ENCODE data around the gene PLTP. TPM values are rescaled to one million over a fixed set of nuclear protein-coding genes. Genes with fewer than 3 reads are reported as not detected.

PLTP gene
- total RNA-seq, 1 donor from 2014 or later = 96.5 TPM

GRCh38 chr20:45925821-45926506 lies 14.0 kb upstream of the PLTP start:
- H3K27me3 Mint-ChIP-seq = peaks cover 6% of the 10 kb centered on the region
- DNase-seq (ENCODE audit: extremely low spot score, unreplicated experiment) = no peak
- H3K4me3 Mint-ChIP-seq = no peak overlapping the region
- H3K4me1 Mint-ChIP-seq (ENCODE audit: unreplicated experiment) = peaks cover 16% of the 10 kb centered on the region
- H3K27ac Mint-ChIP-seq = no peak overlapping the region
- H3K9me3 Mint-ChIP-seq = no peaks in the 10 kb centered on the region
- H3K36me3 Mint-ChIP-seq = no peaks in the 10 kb centered on the region
- no peak for TF ChIP-seq CTCF (conservative IDR thresholded peaks at IDR 0.05)

- H3K27ac Mint-ChIP-seq = peak overlapping the region; percentile 62
- no peaks in the 10 kb centered on the region for H3K9me3 Mint-ChIP-seq
- peaks cover 10% of the 10 kb centered on the region for H3K27me3 Mint-ChIP-seq
- H3K4me3 Mint-ChIP-seq = peak overlapping the region; percentile 13
- H3K36me3 Mint-ChIP-seq = no peaks in the 10 kb centered on the region
- no peak for TF ChIP-seq CTCF (conservative IDR thresholded peaks at IDR 0.05)
- H3K4me1 Mint-ChIP-seq (ENCODE audit: unreplicated experiment) = peaks cover 22% of the 10 kb centered on the region
- DNase-seq (ENCODE audit: extremely low spot score, unreplicated experiment) = no peak
Observed at GRCh38 chr20:45924391-45925261, 12.7 kb upstream of the PLTP start.

DNA sequence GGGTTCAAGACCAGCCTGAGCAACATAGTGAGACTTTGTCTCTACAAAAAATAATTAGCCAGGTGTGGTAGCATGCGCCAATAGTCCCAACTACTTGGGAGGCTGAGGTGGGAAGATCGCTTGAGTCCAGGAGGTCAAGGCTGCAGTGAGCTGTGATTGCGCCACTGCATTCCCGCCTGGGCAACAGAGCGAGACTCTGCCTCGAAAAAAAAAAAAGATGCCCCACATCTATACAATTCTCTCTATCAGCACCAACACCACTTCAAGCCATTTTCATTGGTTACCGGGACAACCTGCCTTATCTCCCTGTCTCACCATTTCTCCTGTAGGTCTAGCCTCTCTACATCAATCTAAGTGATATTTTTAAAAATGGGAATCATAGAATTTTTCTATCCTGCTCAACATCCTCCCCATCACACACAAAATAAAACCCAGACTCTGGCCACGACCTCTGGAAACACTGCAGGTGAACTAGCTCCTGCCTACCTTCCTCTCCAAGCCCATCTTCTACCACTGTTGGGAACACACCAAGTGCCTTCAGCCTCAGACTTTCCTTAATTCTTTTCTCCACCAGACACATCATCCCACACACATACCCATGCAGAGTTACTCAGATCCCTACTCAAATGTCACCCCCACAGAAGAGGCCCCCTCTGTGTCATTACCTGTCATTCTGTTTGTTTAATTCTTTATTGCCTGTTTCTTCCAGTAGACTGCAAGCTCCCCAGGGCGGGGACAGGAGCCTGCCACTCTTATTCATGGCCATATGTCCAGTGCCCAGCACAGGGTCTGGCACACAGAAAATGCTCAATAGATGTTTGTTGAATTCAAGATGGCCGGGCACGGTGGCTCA lies 9.6 kb upstream of the PLTP start:
- no peaks in the 10 kb centered on the region for H3K9me3 Mint-ChIP-seq
- no peak overlapping the region for H3K27ac Mint-ChIP-seq
- no peak overlapping the region for H3K4me3 Mint-ChIP-seq
- no peaks in the 10 kb centered on the region for H3K36me3 Mint-ChIP-seq
- TF ChIP-seq CTCF (conservative IDR thresholded peaks at IDR 0.05) = no peak
- H3K4me1 Mint-ChIP-seq (ENCODE audit: unreplicated experiment) = peaks cover 22% of the 10 kb centered on the region
- no peak for DNase-seq (ENCODE audit: extremely low spot score, unreplicated experiment)
- peaks cover 13% of the 10 kb centered on the region for H3K27me3 Mint-ChIP-seq

DNA sequence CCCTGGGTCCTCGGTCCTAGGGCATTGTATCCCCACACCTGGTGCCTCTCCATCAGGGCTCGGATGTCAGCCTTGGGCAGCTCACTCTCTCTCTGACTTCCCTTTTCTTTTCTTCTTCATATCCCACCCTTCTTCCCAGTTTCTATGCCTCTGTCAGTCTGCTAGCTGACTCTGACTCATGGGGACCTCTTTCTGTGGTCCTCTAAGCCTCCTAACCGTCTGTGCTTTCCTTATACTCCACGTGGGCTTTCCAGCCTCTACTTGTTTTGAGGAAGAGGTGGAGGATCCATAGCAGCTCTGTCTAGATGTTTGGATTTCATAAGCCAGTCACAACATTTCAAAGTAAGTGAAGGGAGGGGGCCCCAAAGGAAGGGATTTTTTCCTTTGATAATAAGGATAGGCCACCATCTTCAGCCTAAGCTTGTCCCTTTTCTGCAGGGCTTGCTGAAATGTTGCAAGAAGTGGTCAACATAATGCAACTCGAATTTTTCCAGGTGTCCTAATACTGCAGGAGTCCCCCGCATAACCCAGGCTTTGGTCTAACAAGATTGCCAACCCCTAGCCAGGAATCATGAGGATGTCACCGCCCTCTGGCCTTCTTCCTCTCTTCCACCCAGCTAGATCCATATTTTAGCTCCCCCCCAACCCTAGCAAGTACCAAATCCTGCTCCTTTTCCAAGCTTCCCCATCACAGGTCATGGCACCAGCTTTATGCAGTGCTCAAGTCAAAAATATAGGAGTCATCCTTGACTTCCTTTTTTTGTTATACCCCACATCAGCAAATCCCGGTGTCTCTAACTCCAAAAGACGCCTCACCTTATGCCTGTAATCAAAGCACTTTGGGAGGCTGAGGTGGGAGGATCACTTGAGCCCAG lies 8.7 kb upstream of the PLTP start:
- TF ChIP-seq CTCF (conservative IDR thresholded peaks at IDR 0.05) = no peak
- H3K36me3 Mint-ChIP-seq = no peaks in the 10 kb centered on the region
- peaks cover 22% of the 10 kb centered on the region for H3K4me1 Mint-ChIP-seq (ENCODE audit: unreplicated experiment)
- H3K27me3 Mint-ChIP-seq = peaks cover 13% of the 10 kb centered on the region
- no peak overlapping the region for H3K4me3 Mint-ChIP-seq
- no peak for DNase-seq (ENCODE audit: extremely low spot score, unreplicated experiment)
- no peaks in the 10 kb centered on the region for H3K9me3 Mint-ChIP-seq
- H3K27ac Mint-ChIP-seq = no peak overlapping the region

Measured in type B pancreatic cell (in vitro differentiated cells).